GM23338 (cell line): ENCODE data around the gene NOD1.

Source experiments
- CTCF ChIP-seq, 2 experiments: fragments of 200-600 bp in 1 of 2; sonication (generic) in 1 of 2; conservative IDR thresholded peaks; 2 replicates each; pipeline versions ENCODE4 v1.5.1 to v1.6.1; 2016 to 2017; ENCODE audit warnings: antibody characterized with exemption in 2 of 2, low read depth in 2 of 2, mild to moderate bottlenecking in 2 of 2, moderate library complexity in 1 of 2
- EZH2 ChIP-seq: fragments of 200-600 bp; sonication (generic); IDR thresholded peaks from one replicate; pipeline ENCODE4 v1.8.0; 2017; ENCODE audit warnings: antibody characterized with exemption, mild to moderate bottlenecking, low read depth; ENCODE audit not compliant: unreplicated experiment
- POLR2AphosphoS5 ChIP-seq: IDR thresholded peaks from 2 replicates; pipeline ENCODE4 v1.6.1; 2016; ENCODE audit warnings: antibody characterized with exemption, low read depth
- TF ChIP-seq, protein P1 (sequence below): IDR thresholded peaks from one replicate; pipeline ENCODE4 v1.6.1; 2018; ENCODE audit warnings: antibody characterized with exemption; ENCODE audit not compliant: unreplicated experiment

DNA sequence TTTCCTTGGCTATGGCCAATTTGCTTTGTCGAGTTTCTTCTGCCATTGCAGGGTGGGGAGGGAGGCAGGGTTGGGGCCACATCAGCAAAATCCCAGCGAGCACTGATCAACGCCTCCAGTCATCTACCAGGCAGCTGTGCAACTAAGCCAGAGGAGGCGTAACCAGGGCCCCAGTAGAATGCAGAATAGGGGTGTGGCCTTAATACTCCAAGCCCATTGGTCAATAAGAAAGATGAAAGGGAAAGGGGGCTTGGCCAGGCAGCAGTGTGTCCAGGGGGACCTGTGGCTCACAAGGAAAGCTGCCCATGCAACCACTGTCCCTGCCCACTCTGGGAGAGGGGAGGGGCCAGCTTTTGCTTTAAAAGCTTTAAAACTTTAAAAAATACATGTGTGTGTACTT is 47.6 kb upstream of the NOD1 start:
- TF ChIP-seq CTCF (conservative IDR thresholded peaks at IDR 0.05; ENCODE audit: low read depth in 2 of 2): no peak
- TF ChIP-seq, protein P1, sequence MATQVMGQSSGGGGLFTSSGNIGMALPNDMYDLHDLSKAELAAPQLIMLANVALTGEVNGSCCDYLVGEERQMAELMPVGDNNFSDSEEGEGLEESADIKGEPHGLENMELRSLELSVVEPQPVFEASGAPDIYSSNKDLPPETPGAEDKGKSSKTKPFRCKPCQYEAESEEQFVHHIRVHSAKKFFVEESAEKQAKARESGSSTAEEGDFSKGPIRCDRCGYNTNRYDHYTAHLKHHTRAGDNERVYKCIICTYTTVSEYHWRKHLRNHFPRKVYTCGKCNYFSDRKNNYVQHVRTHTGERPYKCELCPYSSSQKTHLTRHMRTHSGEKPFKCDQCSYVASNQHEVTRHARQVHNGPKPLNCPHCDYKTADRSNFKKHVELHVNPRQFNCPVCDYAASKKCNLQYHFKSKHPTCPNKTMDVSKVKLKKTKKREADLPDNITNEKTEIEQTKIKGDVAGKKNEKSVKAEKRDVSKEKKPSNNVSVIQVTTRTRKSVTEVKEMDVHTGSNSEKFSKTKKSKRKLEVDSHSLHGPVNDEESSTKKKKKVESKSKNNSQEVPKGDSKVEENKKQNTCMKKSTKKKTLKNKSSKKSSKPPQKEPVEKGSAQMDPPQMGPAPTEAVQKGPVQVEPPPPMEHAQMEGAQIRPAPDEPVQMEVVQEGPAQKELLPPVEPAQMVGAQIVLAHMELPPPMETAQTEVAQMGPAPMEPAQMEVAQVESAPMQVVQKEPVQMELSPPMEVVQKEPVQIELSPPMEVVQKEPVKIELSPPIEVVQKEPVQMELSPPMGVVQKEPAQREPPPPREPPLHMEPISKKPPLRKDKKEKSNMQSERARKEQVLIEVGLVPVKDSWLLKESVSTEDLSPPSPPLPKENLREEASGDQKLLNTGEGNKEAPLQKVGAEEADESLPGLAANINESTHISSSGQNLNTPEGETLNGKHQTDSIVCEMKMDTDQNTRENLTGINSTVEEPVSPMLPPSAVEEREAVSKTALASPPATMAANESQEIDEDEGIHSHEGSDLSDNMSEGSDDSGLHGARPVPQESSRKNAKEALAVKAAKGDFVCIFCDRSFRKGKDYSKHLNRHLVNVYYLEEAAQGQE: no peak
- TF ChIP-seq POLR2AphosphoS5: no peak
- no peak for TF ChIP-seq EZH2
